Stomach (tissue), 4 donors: Measurements from ENCODE around the gene SECISBP2.

Experiments used
- CTCF ChIP-seq, 7 experiments: fragments of 450-650 bp in 4 of 7; fragments of 200-600 bp in 3 of 7; sonication (generic) in 3 of 7; IDR thresholded peaks; one replicate each; pipeline ENCODE4 v1.5.1; 2016 to 2019; ENCODE audit warnings: antibody characterized with exemption in 7 of 7, control low read depth in 2 of 7, mild to moderate bottlenecking in 1 of 7
- EP300 ChIP-seq: sonication (generic); formaldehyde crosslinking; IDR thresholded peaks from one replicate; pipeline ENCODE4 v1.6.1; 2017; ENCODE audit warnings: antibody characterized with exemption

GRCh38 chr9:89352874-89353649 is 34.8 kb downstream of the SECISBP2 start:
- TF ChIP-seq CTCF (IDR thresholded peaks at IDR 0.05) (no peak), EP300 (no peak)
